Esophagus (tissue), 2 donors: ENCODE data around the gene SEC23A. TPM values are rescaled to one million over a fixed set of nuclear protein-coding genes. Genes with fewer than 3 reads are reported as not detected.
"Not testable (repeated sequence)": the region's sequence is repeated elsewhere in the genome, so short reads cannot be mapped to it uniquely, and the experiment has no call there.

Experiments used
- H3K27ac ChIP-seq, 2 donors: one replicate each; pipeline ENCODE4 v1.5.1; 2013; ENCODE audit warnings: low read depth in 2 of 2, mild to moderate bottlenecking in 2 of 2, inconsistent platforms in 1 of 2, low read length in 1 of 2, moderate library complexity in 1 of 2
- H3K27me3 ChIP-seq, 2 donors: one replicate each; pipeline ENCODE4 v1.6.1; 2013; ENCODE audit warnings: low read length in 2 of 2, control low read depth in 1 of 2, mild to moderate bottlenecking in 1 of 2; ENCODE audit not compliant: insufficient read depth in 2 of 2, control insufficient read depth in 1 of 2
- H3K36me3 ChIP-seq, 2 donors: one replicate each; pipeline ENCODE4 v1.6.1; 2013; ENCODE audit warnings: low read length in 1 of 2; ENCODE audit not compliant: control insufficient read depth in 2 of 2, insufficient read depth in 2 of 2
- H3K4me1 ChIP-seq, 2 donors: one replicate each; pipeline ENCODE4 v1.6.1; 2013; ENCODE audit warnings: low read length in 1 of 2; ENCODE audit not compliant: control insufficient read depth in 2 of 2, insufficient read depth in 2 of 2
- H3K4me3 ChIP-seq, 2 donors: one replicate each; pipeline ENCODE4 v1.5.1; 2013; ENCODE audit warnings: low read length in 2 of 2, mild to moderate bottlenecking in 2 of 2, low read depth in 1 of 2, moderate library complexity in 1 of 2
- H3K9me3 ChIP-seq, 2 donors: one replicate each; pipeline ENCODE4 v1.6.1; 2013; ENCODE audit warnings: mild to moderate bottlenecking in 2 of 2, low read depth in 1 of 2, low read length in 1 of 2, moderate library complexity in 1 of 2; ENCODE audit not compliant: control insufficient read depth in 2 of 2, insufficient read depth in 1 of 2
- WGBS, 2 donors: extraction: QIAGEN DNeasy Blood & Tissue Kit; methylation state at CpG; one replicate each; pipeline ENCODE4 v1.1.7; 2013; 5-methylcytosine and 5-hydroxymethylcytosine counted together
- polyA plus RNA-seq, 2 donors: library from polyadenylated mRNA; stranded (reverse); fragments of 200-250 nt; gene quantifications; one replicate each; pipeline ENCODE4 v1.2.3, GENCODE V29; 2013
- donor health status: healthy with polysubstance abuse.
- donor health status: Bipolar disorder and iron deficiency.

Gene SEC23A
- 10 to 100 TPM in 1 of 2 donors, 1 to 10 TPM in 1; 5.9 to 12.2 TPM for polyA plus RNA-seq

GRCh38 chr14:39102969-39103957, at the start of gene SEC23A:
SEC23A (minus strand) TSS chr14:39103235; CDS start chr14:39096118, 7,117 bp downstream.
- WGBS, 2 donors = 0% methylated on average over 58 of the region's 58 CpGs
- no peaks in the 10 kb centered on the region for H3K4me1 ChIP-seq

GRCh38 chr14:39145266-39145966, 42.4 kb upstream of the SEC23A start:
- Histone ChIP-seq H3K27ac (no peak overlapping the region), H3K9me3 (no peaks in the 10 kb centered on the region), H3K36me3 (peaks cover 0 to 3% of the 10 kb centered on the region in 2 donors), H3K4me1 (no peaks in the 10 kb centered on the region), H3K4me3 (no peak overlapping the region), H3K27me3 (no peaks in the 10 kb centered on the region)
- 69 to 77% methylated on average over 7 of the region's 7 CpGs for WGBS, 2 donors

More at GRCh38 chr14:39102969-39103957, at the start of gene SEC23A:
- no peaks in the 10 kb centered on the region for H3K36me3 ChIP-seq
- no peaks in the 10 kb centered on the region for H3K9me3 ChIP-seq
- peak within 1 kb of the TSS; percentile 94 to 99 for H3K27ac ChIP-seq
- H3K27me3 ChIP-seq = no peaks in the 10 kb centered on the region
- H3K4me3 ChIP-seq = peak within 1 kb of the TSS; percentile 66 to 87

- H3K4me3 ChIP-seq, H3K9me3 ChIP-seq, H3K4me1 ChIP-seq, H3K36me3 ChIP-seq, H3K27me3 ChIP-seq, H3K27ac ChIP-seq: not testable (repeated sequence)
- 70 to 75% methylated on average over 2 of the region's 2 CpGs for WGBS, 2 donors
Observed at GRCh38 chr14:39143226-39143625, 40.2 kb upstream of the SEC23A start.

GRCh38 chr14:39141623-39142022, 38.6 kb upstream of the SEC23A start:
- not testable (repeated sequence) for H3K27ac ChIP-seq, H3K27me3 ChIP-seq, H3K4me3 ChIP-seq, H3K4me1 ChIP-seq, H3K9me3 ChIP-seq, H3K36me3 ChIP-seq
- WGBS, 2 donors = 90 to 100% methylated on average over 1 of the region's 1 CpG

GRCh38 chr14:39140170-39140569, 37.1 kb upstream of the SEC23A start:
- no peaks in the 10 kb centered on the region for H3K9me3 ChIP-seq
- no peaks in the 10 kb centered on the region for H3K4me1 ChIP-seq
- WGBS, 2 donors = 90 to 97% methylated on average over 3 of the region's 3 CpGs
- no peaks in the 10 kb centered on the region for H3K27me3 ChIP-seq
- no peak overlapping the region for H3K27ac ChIP-seq
- H3K36me3 ChIP-seq = peaks cover 0 to 2% of the 10 kb centered on the region in 2 donors
- no peak overlapping the region for H3K4me3 ChIP-seq

- H3K27me3 ChIP-seq = no peaks in the 10 kb centered on the region
- no peak overlapping the region for H3K27ac ChIP-seq
- 82 to 94% methylated on average over 1 of the region's 1 CpG for WGBS, 2 donors
- peaks cover 0 to 2% of the 10 kb centered on the region in 2 donors for H3K36me3 ChIP-seq
- H3K4me1 ChIP-seq = no peaks in the 10 kb centered on the region
- no peaks in the 10 kb centered on the region for H3K9me3 ChIP-seq
- no peak overlapping the region for H3K4me3 ChIP-seq
Observed at GRCh38 chr14:39138440-39138839, 35.4 kb upstream of the SEC23A start.

- H3K4me1 ChIP-seq, H3K27ac ChIP-seq, H3K9me3 ChIP-seq, H3K36me3 ChIP-seq, H3K4me3 ChIP-seq, H3K27me3 ChIP-seq: not testable (repeated sequence)
- 95 to 96% methylated on average over 8 of the region's 8 CpGs for WGBS, 2 donors
Observed at GRCh38 chr14:39137835-39138234, 34.8 kb upstream of the SEC23A start.

DNA sequence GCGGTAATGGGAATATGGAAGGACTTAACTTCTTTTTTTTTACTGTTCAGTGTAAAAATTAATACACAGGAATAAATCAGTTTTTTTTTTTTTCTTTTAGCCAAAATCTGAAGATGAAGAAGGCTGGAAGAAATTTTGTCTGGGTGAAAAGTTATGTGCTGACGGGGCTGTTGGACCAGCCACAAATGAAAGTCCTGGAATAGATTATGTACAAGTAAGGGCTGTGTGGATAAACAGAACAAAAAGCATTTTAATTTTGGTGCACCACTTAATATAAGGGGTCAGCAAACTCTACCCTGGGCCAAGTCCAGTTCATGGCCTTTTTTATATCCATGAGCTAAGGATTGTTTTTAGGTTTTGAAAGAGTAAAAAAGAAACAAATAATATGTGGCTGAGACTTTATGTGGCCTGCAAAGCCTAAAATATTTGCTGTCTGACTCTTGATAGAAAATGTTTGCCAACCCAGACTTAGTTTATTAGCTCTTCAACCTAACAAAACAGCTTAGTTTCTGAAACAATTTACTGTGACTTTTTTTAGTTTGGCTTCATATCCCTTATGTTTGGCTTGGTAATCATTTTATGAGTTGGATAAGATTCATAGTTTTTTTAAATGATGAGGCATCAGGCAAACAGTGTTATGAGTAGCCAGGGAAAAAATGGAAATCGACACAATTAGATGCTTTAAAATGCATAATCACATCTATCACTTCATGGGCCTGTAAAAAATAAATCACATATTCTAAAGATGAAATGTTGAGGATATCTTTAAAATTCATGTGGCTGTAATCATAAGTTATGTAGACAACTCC, 19.5 kb upstream of the SEC23A start:
- H3K4me1 ChIP-seq = no peaks in the 10 kb centered on the region
- H3K27me3 ChIP-seq = no peaks in the 10 kb centered on the region
- no peak overlapping the region for H3K27ac ChIP-seq
- no peaks in the 10 kb centered on the region for H3K9me3 ChIP-seq
- H3K36me3 ChIP-seq = peaks cover 4 to 5% of the 10 kb centered on the region in 2 donors
- no peak overlapping the region for H3K4me3 ChIP-seq
- 88% methylated on average over 3 of the region's 3 CpGs for WGBS, 2 donors
